ENCODE results near the gene XPC.

XPC gene

DNA sequence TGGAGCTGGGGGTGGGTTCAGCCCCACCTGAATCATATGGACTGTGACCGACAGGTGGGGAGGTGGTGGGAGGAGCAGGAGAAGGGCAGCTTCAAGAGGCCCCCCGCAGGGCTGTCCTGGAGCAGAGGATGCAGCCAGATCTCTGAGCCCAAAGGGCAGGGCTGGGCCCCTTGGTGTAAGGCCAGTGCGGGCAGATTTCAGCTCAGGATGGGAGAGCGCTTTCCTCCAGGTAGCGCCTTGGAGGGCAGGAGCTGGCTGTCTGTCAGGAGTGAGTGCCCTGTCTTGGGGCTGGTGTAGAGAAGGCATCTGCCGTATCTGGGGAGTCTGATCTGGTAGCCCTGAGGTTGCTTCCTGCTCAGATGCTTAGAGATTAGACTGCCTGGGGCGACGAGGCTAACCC, 46.3 kb downstream of the XPC start:
- H3K27ac ChIP-seq (ENCODE audit: poor library complexity, severe bottlenecking), result no peak overlapping the region
- no peaks in the 10 kb centered on the region for H3K9me3 ChIP-seq (ENCODE audit: severe bottlenecking)
- H3K4me3 ChIP-seq (ENCODE audit: severe bottlenecking), result no peak overlapping the region
- TF ChIP-seq, protein P1, sequence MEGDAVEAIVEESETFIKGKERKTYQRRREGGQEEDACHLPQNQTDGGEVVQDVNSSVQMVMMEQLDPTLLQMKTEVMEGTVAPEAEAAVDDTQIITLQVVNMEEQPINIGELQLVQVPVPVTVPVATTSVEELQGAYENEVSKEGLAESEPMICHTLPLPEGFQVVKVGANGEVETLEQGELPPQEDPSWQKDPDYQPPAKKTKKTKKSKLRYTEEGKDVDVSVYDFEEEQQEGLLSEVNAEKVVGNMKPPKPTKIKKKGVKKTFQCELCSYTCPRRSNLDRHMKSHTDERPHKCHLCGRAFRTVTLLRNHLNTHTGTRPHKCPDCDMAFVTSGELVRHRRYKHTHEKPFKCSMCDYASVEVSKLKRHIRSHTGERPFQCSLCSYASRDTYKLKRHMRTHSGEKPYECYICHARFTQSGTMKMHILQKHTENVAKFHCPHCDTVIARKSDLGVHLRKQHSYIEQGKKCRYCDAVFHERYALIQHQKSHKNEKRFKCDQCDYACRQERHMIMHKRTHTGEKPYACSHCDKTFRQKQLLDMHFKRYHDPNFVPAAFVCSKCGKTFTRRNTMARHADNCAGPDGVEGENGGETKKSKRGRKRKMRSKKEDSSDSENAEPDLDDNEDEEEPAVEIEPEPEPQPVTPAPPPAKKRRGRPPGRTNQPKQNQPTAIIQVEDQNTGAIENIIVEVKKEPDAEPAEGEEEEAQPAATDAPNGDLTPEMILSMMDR (IDR thresholded peaks at IDR 0.05; ENCODE audit: poor library complexity, severe bottlenecking), result no peak
- H3K27me3 ChIP-seq (ENCODE audit: insufficient read depth, poor library complexity, severe bottlenecking), result no peaks in the 10 kb centered on the region
- peaks cover 95% of the 10 kb centered on the region for H3K36me3 ChIP-seq (ENCODE audit: low read depth)
- ATAC-seq (ENCODE audit: low read depth) (no peak), DNase-seq (ENCODE audit: low spot score) (no peak)
- H3K4me1 ChIP-seq (ENCODE audit: insufficient read depth, poor library complexity, severe bottlenecking), result peaks cover 11% of the 10 kb centered on the region

DNA sequence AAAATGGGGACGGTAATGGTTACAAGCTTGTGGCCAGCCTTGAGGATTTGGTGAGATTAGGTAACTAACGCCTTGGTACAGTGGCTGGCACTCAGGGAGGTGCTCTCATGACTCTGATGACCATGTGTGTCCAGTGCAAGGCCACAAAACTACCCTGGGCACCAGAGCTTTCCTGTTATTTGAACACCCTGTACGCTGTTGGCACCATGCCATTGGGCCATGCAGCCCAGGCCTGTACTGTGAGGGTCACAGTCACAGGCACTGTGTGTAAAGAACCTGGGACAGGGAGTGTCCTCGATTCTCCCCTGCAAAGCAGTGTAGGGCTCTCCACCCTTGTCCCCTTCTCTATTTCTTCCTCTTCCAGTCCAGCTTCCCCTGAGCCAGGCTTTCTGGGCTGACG, 47.3 kb downstream of the XPC start:
- DNase-seq (ENCODE audit: low spot score) (no peak), ATAC-seq (ENCODE audit: low read depth) (no peak)
- peaks cover 96% of the 10 kb centered on the region for H3K36me3 ChIP-seq (ENCODE audit: low read depth)
- H3K4me1 ChIP-seq (ENCODE audit: insufficient read depth, poor library complexity, severe bottlenecking), result peaks cover 9% of the 10 kb centered on the region
- no peaks in the 10 kb centered on the region for H3K27me3 ChIP-seq (ENCODE audit: insufficient read depth, poor library complexity, severe bottlenecking)
- no peak overlapping the region for H3K27ac ChIP-seq (ENCODE audit: poor library complexity, severe bottlenecking)
- H3K9me3 ChIP-seq (ENCODE audit: severe bottlenecking), result no peaks in the 10 kb centered on the region
- H3K4me3 ChIP-seq (ENCODE audit: severe bottlenecking), result no peak overlapping the region
- TF ChIP-seq, protein P1 (IDR thresholded peaks at IDR 0.05; ENCODE audit: poor library complexity, severe bottlenecking), result no peak

DNA sequence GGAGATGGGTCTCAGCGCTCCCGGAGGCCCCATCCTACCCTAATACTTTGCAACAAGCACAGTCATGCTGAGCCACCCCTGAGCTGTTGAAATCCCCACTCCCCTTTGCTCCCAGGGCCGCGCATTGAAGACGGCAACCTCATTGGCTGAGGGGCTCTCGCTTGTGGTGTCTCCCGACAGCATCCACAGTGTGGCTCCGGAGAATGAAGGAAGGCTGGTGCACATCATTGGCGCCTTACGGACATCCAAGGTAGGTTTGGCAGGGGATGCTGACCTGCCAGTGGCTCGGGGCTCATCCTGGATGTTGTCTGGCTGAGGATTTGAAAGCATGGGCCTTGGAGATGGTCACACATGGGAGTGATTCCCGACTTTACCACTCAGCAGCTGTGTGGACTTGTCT, 47.7 kb downstream of the XPC start:
- Histone ChIP-seq H3K36me3 (ENCODE audit: low read depth) (peaks cover 93% of the 10 kb centered on the region), H3K4me1 (ENCODE audit: insufficient read depth, poor library complexity, severe bottlenecking) (peaks cover 9% of the 10 kb centered on the region), H3K4me3 (ENCODE audit: severe bottlenecking) (no peak overlapping the region), H3K9me3 (ENCODE audit: severe bottlenecking) (no peaks in the 10 kb centered on the region), H3K27me3 (ENCODE audit: insufficient read depth, poor library complexity, severe bottlenecking) (no peaks in the 10 kb centered on the region), H3K27ac (ENCODE audit: poor library complexity, severe bottlenecking) (no peak overlapping the region)
- no peak for DNase-seq (ENCODE audit: low spot score)
- TF ChIP-seq, protein P1 (IDR thresholded peaks at IDR 0.05; ENCODE audit: poor library complexity, severe bottlenecking), result no peak
- ATAC-seq (ENCODE audit: low read depth), result no peak

DNA sequence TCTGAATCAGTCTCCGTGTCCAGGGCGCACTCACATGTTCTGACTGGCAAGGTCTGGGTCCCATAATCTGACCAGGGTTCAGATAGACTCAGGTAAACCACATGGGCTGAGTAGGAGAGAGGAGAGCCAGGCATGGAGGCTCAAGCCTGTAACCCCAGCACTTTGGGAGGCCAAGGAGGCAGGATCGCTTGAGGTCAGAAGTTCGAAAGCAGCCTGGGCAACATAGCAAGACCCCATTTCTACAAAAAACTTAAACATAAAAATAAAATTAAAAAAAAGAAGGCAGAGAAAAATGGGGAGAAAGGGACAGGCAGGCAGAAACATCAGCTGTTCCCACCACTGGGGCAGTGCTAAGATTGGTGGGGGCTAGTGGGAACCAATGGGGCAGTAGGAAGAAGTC, 48.2 kb downstream of the XPC start:
- Histone ChIP-seq H3K27me3 (ENCODE audit: insufficient read depth, poor library complexity, severe bottlenecking) (no peaks in the 10 kb centered on the region), H3K27ac (ENCODE audit: poor library complexity, severe bottlenecking) (no peak overlapping the region), H3K4me1 (ENCODE audit: insufficient read depth, poor library complexity, severe bottlenecking) (peaks cover 9% of the 10 kb centered on the region), H3K4me3 (ENCODE audit: severe bottlenecking) (no peak overlapping the region), H3K9me3 (ENCODE audit: severe bottlenecking) (no peaks in the 10 kb centered on the region), H3K36me3 (ENCODE audit: low read depth) (peaks cover 89% of the 10 kb centered on the region)
- ATAC-seq (ENCODE audit: low read depth) (no peak), DNase-seq (ENCODE audit: low spot score) (no peak)
- TF ChIP-seq, protein P1 (IDR thresholded peaks at IDR 0.05; ENCODE audit: poor library complexity, severe bottlenecking), result no peak

DNA sequence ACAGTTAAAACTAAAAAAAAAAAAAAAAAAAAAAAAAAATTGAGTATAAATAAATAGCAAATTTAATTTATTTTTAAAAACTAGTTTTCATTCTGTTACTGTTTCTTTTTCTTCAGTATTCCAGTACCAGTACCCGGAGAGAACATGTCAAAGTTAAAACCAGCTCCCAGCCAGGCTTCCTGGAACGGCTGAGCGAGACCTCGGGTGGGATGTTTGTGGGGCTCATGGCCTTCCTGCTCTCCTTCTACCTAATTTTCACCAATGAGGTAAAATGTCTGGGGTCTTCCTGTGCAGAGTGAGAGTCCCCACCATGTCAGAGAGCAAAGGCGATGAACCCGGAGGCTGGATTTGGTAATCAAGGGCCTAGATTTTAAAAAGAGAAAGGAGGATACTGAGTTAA, 49.1 kb downstream of the XPC start:
- peaks cover 80% of the 10 kb centered on the region for H3K36me3 ChIP-seq (ENCODE audit: low read depth)
- H3K9me3 ChIP-seq (ENCODE audit: severe bottlenecking), result no peaks in the 10 kb centered on the region
- no peak overlapping the region for H3K27ac ChIP-seq (ENCODE audit: poor library complexity, severe bottlenecking)
- peaks cover 9% of the 10 kb centered on the region for H3K4me1 ChIP-seq (ENCODE audit: insufficient read depth, poor library complexity, severe bottlenecking)
- DNase-seq (ENCODE audit: low spot score) (no peak), ATAC-seq (ENCODE audit: low read depth) (no peak)
- H3K4me3 ChIP-seq (ENCODE audit: severe bottlenecking), result no peak overlapping the region
- H3K27me3 ChIP-seq (ENCODE audit: insufficient read depth, poor library complexity, severe bottlenecking), result no peaks in the 10 kb centered on the region
- TF ChIP-seq, protein P1 (IDR thresholded peaks at IDR 0.05; ENCODE audit: poor library complexity, severe bottlenecking), result no peak
